Peyer's patch (tissue), 4 donors: ENCODE measurements around the gene UBAC1.

Experiments
- CTCF ChIP-seq, 6 experiments: fragments of 450-650 bp in 4 of 6; fragments of 200-600 bp in 2 of 6; sonication (generic) in 1 of 6; IDR thresholded peaks; one replicate each; pipeline ENCODE4 v1.5.1; 2017 to 2019; ENCODE audit warnings: antibody characterized with exemption in 6 of 6, mild to moderate bottlenecking in 3 of 6, moderate library complexity in 1 of 6
- POLR2A ChIP-seq, 2 donors: fragments of 450-650 bp; IDR thresholded peaks; one replicate each; pipeline ENCODE4 v1.5.1; 2017; ENCODE audit warnings: antibody characterized with exemption in 2 of 2, mild to moderate bottlenecking in 2 of 2, moderate library complexity in 2 of 2

- TF ChIP-seq CTCF (IDR thresholded peaks at IDR 0.05) = no peak
- TF ChIP-seq POLR2A (IDR thresholded peaks at IDR 0.05) = no peak
These were observed 62.4 kb downstream of the UBAC1 start for GRCh38 chr9:135898634-135899407.
